IMR-90 (cell line): Measurements from ENCODE around the gene ANXA3.

ENCODE experiments used
- BHLHE40 ChIP-seq: fragments of 150-350 bp; IDR thresholded peaks from 2 replicates; pipeline ENCODE4 v1.6.1; 2016; ENCODE audit warnings: mild to moderate bottlenecking, low read depth, low read length
- CEBPB ChIP-seq: IDR thresholded peaks from 2 replicates; pipeline ENCODE4 v1.6.1; 2012; ENCODE audit warnings: low read depth, low read length, improper control_type of control experiment
- CHD1 ChIP-seq: IDR thresholded peaks from 2 replicates; pipeline ENCODE4 v1.6.1; 2012; ENCODE audit warnings: low read depth, low read length, improper control_type of control experiment
- CTCF ChIP-seq: conservative IDR thresholded peaks from 2 replicates; pipeline ENCODE4 v1.5.1; 2012; ENCODE audit warnings: mild to moderate bottlenecking, low read depth, low read length, improper control_type of control experiment
- ELK1 ChIP-seq: fragments of 150-350 bp; IDR thresholded peaks from 2 replicates; pipeline ENCODE4 v1.6.1; 2016; ENCODE audit warnings: low read depth, mild to moderate bottlenecking, low read length, moderate library complexity, borderline replicate concordance
- FOS ChIP-seq: fragments of 150-350 bp; IDR thresholded peaks from 2 replicates; pipeline ENCODE4 v1.6.1; 2016; ENCODE audit warnings: low read depth, low read length
- MAFK ChIP-seq: IDR thresholded peaks from 2 replicates; pipeline ENCODE4 v1.6.1; 2012; ENCODE audit warnings: low read depth, low read length, improper control_type of control experiment
- MXI1 ChIP-seq: IDR thresholded peaks from 2 replicates; pipeline ENCODE4 v1.6.1; 2012; ENCODE audit warnings: low read depth, mild to moderate bottlenecking, low read length, moderate library complexity, borderline replicate concordance
- POLR2A ChIP-seq: IDR thresholded peaks from 2 replicates; pipeline ENCODE4 v1.6.1; 2012; ENCODE audit warnings: mild to moderate bottlenecking, low read depth, low read length
- RAD21 ChIP-seq: IDR thresholded peaks from 2 replicates; pipeline ENCODE4 v1.6.1; 2012; ENCODE audit warnings: low read length, improper control_type of control experiment
- RCOR1 ChIP-seq: IDR thresholded peaks from 2 replicates; pipeline ENCODE4 v1.6.1; 2012; ENCODE audit warnings: mild to moderate bottlenecking, low read length, improper control_type of control experiment; ENCODE audit not compliant: insufficient replicate concordance
- RFX5 ChIP-seq: IDR thresholded peaks from 2 replicates; pipeline ENCODE4 v1.8.0; 2012; ENCODE audit warnings: low read depth, mild to moderate bottlenecking, low read length, moderate library complexity
- SMC3 ChIP-seq: fragments of 150-350 bp; IDR thresholded peaks from 2 replicates; pipeline ENCODE4 v1.6.1; 2016; ENCODE audit warnings: low read depth, mild to moderate bottlenecking, antibody characterized with exemption, low read length, moderate library complexity
- USF2 ChIP-seq: fragments of 150-350 bp; IDR thresholded peaks from 2 replicates; pipeline ENCODE4 v1.6.1; 2017; ENCODE audit warnings: mild to moderate bottlenecking, antibody characterized with exemption, low read length, low read depth

GRCh38 chr4:78627966-78628678, 76.6 kb downstream of the ANXA3 start:
- TF ChIP-seq CTCF (no peak), BHLHE40 (no peak), FOS (no peak), RCOR1 (no peak), MAFK (no peak), POLR2A (no peak), SMC3 (no peak), RAD21 (no peak), CEBPB (no peak), USF2 (no peak), RFX5 (no peak), ELK1 (no peak), CHD1 (no peak), MXI1 (no peak)
